ENCODE results near the gene NME9.
"Not testable (repeated sequence)": the region's sequence is repeated elsewhere in the genome, so short reads cannot be mapped to it uniquely, and the experiment has no call there.

NME9 gene, protein sequence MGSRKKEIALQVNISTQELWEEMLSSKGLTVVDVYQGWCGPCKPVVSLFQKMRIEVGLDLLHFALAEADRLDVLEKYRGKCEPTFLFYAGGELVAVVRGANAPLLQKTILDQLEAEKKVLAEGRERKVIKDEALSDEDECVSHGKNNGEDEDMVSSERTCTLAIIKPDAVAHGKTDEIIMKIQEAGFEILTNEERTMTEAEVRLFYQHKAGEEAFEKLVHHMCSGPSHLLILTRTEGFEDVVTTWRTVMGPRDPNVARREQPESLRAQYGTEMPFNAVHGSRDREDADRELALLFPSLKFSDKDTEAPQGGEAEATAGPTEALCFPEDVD

DNA sequence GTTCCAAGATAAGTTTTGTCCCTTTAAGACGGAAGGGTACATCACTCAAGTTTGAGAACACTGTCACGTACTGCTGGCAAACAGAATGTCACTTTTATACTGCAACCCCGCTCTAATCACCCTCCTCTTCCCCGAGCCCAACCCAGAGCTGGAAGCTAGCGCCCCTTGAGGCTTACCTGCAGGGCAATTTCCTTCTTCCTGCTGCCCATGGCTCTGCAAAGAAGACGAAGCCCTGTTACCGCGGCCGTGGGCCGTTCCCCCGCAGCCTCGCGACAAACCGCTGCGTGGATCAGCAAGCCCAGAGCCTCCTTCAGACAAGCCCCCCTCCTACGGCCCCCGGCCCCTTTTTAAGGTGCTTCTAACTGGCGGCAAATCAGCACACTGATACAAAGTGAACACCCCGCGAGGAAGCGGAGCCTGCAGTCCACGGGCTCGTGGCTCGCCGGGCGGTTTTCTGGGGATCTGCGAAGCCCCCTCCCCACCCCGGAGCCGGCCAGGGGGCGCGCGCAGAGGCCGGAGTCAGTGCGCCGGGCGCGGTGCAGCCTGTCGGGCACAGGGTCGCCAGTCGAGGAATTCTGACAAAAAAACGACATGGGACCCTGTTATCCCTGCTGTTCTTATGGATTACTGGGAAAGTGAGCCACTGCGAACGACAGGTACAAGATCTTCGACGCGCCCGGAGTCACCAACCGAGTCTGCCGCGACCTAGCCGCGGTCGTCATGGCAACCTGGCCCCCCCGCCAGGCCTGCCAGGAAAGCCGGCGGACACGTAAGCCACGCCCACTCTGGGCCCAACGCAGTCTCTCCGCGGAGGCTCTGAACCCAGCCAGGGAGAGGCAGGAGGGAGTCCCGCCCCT is at the start of gene NME9:
TSS of gene NME9 (minus strand) at position 725 of the 857 bp plus-strand sequence. CDS start at position 209, 516 bp downstream.
- H3K9ac ChIP-seq (ENCODE audit: low read depth, low read length) = no peak within 1 kb of the TSS
- no peaks in the 10 kb centered on the region for H3K4me1 ChIP-seq (ENCODE audit: control insufficient read depth, insufficient read depth, low read length)
- H3K4me3 ChIP-seq (ENCODE audit: low read depth, low read length) = peak within 1 kb of the TSS; percentile 72
- no peaks in the 10 kb centered on the region for H3K9me3 ChIP-seq (ENCODE audit: control insufficient read depth, insufficient read depth, low read length)
- peaks cover 5% of the 10 kb centered on the region for H3K27me3 ChIP-seq (ENCODE audit: control insufficient read depth, insufficient read depth, low read length)
- no peaks in the 10 kb centered on the region for H3K36me3 ChIP-seq (ENCODE audit: control insufficient read depth, insufficient read depth, low read length)

GRCh38 chr3:138378990-138379389 is 49.3 kb upstream of the NME9 start:
- peaks cover 3% of the 10 kb centered on the region for H3K4me1 ChIP-seq (ENCODE audit: control insufficient read depth, insufficient read depth, low read length)
- no peaks in the 10 kb centered on the region for H3K36me3 ChIP-seq (ENCODE audit: control insufficient read depth, insufficient read depth, low read length)
- H3K9ac ChIP-seq (ENCODE audit: low read depth, low read length) = no peak overlapping the region
- no peak overlapping the region for H3K4me3 ChIP-seq (ENCODE audit: low read depth, low read length)
- no peaks in the 10 kb centered on the region for H3K9me3 ChIP-seq (ENCODE audit: control insufficient read depth, insufficient read depth, low read length)
- no peaks in the 10 kb centered on the region for H3K27me3 ChIP-seq (ENCODE audit: control insufficient read depth, insufficient read depth, low read length)

GRCh38 chr3:138378331-138378730 is 48.7 kb upstream of the NME9 start:
- Histone ChIP-seq H3K27me3 (ENCODE audit: control insufficient read depth, insufficient read depth, low read length) (no peaks in the 10 kb centered on the region), H3K4me3 (ENCODE audit: low read depth, low read length) (no peak overlapping the region), H3K9ac (ENCODE audit: low read depth, low read length) (no peak overlapping the region), H3K36me3 (ENCODE audit: control insufficient read depth, insufficient read depth, low read length) (no peaks in the 10 kb centered on the region), H3K4me1 (ENCODE audit: control insufficient read depth, insufficient read depth, low read length) (peaks cover 3% of the 10 kb centered on the region), H3K9me3 (ENCODE audit: control insufficient read depth, insufficient read depth, low read length) (no peaks in the 10 kb centered on the region)

DNA sequence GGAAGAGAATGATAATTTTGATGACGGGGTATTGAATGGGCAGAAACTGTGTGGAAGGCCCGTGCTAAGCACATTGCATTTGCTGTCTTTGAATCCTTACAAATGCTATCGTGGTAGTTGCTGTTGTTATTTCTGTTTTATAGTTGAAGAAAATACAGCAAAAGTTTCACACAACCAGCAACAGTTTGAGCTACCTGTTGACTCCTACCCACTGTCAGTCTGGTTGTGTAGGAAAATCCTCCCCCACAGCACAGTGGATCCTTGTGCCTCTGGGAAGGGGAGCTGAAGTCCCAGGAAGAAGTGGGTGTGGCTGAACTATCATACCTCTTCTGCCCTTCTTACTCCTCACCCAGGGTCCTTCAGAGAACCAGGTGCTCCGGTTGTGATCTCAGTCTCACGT is 48.2 kb upstream of the NME9 start:
- Histone ChIP-seq H3K27me3 (ENCODE audit: control insufficient read depth, insufficient read depth, low read length) (no peaks in the 10 kb centered on the region), H3K9ac (ENCODE audit: low read depth, low read length) (no peak overlapping the region), H3K9me3 (ENCODE audit: control insufficient read depth, insufficient read depth, low read length) (no peaks in the 10 kb centered on the region), H3K4me1 (ENCODE audit: control insufficient read depth, insufficient read depth, low read length) (peaks cover 3% of the 10 kb centered on the region), H3K36me3 (ENCODE audit: control insufficient read depth, insufficient read depth, low read length) (no peaks in the 10 kb centered on the region), H3K4me3 (ENCODE audit: low read depth, low read length) (no peak overlapping the region)

- not testable (repeated sequence) for H3K27me3 ChIP-seq (ENCODE audit: control insufficient read depth, insufficient read depth, low read length); H3K36me3 ChIP-seq (ENCODE audit: control insufficient read depth, insufficient read depth, low read length); H3K9me3 ChIP-seq (ENCODE audit: control insufficient read depth, insufficient read depth, low read length); H3K9ac ChIP-seq (ENCODE audit: low read depth, low read length); H3K4me1 ChIP-seq (ENCODE audit: control insufficient read depth, insufficient read depth, low read length); H3K4me3 ChIP-seq (ENCODE audit: low read depth, low read length)
These were observed 47.6 kb upstream of the NME9 start for GRCh38 chr3:138377212-138377611.

DNA sequence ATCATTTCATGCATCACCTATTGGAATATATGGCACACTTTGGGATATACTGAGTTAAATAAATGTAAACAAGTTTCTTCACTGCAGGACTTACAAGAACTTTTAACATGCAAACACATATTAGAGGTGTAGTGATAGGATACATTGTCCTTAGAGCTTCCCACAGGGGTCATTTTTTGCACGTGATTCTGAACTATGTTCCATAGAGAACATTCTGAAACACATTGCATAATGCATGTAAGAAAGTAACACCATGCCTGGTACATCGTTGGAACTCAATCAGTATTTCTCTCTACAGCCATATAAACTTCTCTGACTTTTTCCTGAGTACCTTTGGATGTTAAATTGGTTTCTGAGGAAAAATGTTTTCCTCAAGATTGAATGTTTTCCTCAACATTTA is 47.0 kb upstream of the NME9 start:
- Histone ChIP-seq H3K27me3 (ENCODE audit: control insufficient read depth, insufficient read depth, low read length) (no peaks in the 10 kb centered on the region), H3K9me3 (ENCODE audit: control insufficient read depth, insufficient read depth, low read length) (no peaks in the 10 kb centered on the region), H3K4me1 (ENCODE audit: control insufficient read depth, insufficient read depth, low read length) (peaks cover under 1% of the 10 kb centered on the region)

GRCh38 chr3:138375447-138375846 is 45.8 kb upstream of the NME9 start:
- H3K4me3 ChIP-seq (ENCODE audit: low read depth, low read length) = no peak overlapping the region
- no peaks in the 10 kb centered on the region for H3K36me3 ChIP-seq (ENCODE audit: control insufficient read depth, insufficient read depth, low read length)
- H3K9ac ChIP-seq (ENCODE audit: low read depth, low read length) = no peak overlapping the region
- H3K9me3 ChIP-seq (ENCODE audit: control insufficient read depth, insufficient read depth, low read length) = no peaks in the 10 kb centered on the region
- no peaks in the 10 kb centered on the region for H3K27me3 ChIP-seq (ENCODE audit: control insufficient read depth, insufficient read depth, low read length)
- H3K4me1 ChIP-seq (ENCODE audit: control insufficient read depth, insufficient read depth, low read length) = no peaks in the 10 kb centered on the region

More for the DNA sequence above, 47.0 kb upstream of the NME9 start:
- Histone ChIP-seq H3K9ac (ENCODE audit: low read depth, low read length) (no peak overlapping the region), H3K36me3 (ENCODE audit: control insufficient read depth, insufficient read depth, low read length) (no peaks in the 10 kb centered on the region), H3K4me3 (ENCODE audit: low read depth, low read length) (no peak overlapping the region)

DNA sequence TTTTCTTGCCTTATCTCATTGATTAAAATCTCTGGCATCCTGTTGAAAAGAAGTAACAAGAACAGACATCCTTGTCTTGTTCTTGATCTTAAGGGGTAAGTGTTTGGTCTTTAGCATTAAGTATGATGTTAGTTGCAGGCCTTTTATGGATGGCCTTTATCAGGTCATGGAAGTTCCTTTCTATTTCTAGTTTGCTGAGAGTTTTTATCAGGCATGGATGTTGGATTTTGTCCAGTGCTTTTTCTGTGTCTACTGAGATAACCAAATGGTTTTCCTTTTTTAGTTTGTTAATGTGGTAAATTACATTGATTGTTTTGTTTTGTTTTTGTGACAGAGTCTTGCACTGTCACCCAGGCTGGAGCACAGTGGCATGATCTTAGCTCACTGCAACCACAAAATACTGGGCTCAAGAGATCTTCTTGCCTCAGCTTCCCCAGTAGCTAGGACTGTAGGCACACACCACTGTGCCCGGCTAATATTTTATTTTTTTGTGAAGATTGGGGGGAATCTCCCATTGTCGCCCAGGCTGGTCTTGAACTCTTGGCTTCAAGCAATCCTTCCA is 45.0 kb upstream of the NME9 start:
- Histone ChIP-seq H3K9me3 (ENCODE audit: control insufficient read depth, insufficient read depth, low read length) (no peaks in the 10 kb centered on the region), H3K36me3 (ENCODE audit: control insufficient read depth, insufficient read depth, low read length) (no peaks in the 10 kb centered on the region), H3K9ac (ENCODE audit: low read depth, low read length) (no peak overlapping the region), H3K4me1 (ENCODE audit: control insufficient read depth, insufficient read depth, low read length) (no peaks in the 10 kb centered on the region), H3K27me3 (ENCODE audit: control insufficient read depth, insufficient read depth, low read length) (no peaks in the 10 kb centered on the region), H3K4me3 (ENCODE audit: low read depth, low read length) (no peak overlapping the region)

- no peaks in the 10 kb centered on the region for H3K9me3 ChIP-seq (ENCODE audit: control insufficient read depth, insufficient read depth, low read length)
- H3K27me3 ChIP-seq (ENCODE audit: control insufficient read depth, insufficient read depth, low read length) = no peaks in the 10 kb centered on the region
- H3K36me3 ChIP-seq (ENCODE audit: control insufficient read depth, insufficient read depth, low read length) = no peaks in the 10 kb centered on the region
- H3K9ac ChIP-seq (ENCODE audit: low read depth, low read length) = no peak overlapping the region
- H3K4me1 ChIP-seq (ENCODE audit: control insufficient read depth, insufficient read depth, low read length) = no peaks in the 10 kb centered on the region
- no peak overlapping the region for H3K4me3 ChIP-seq (ENCODE audit: low read depth, low read length)
These were observed 44.1 kb upstream of the NME9 start for GRCh38 chr3:138373736-138374094.

- no peaks in the 10 kb centered on the region for H3K36me3 ChIP-seq (ENCODE audit: control insufficient read depth, insufficient read depth, low read length)
- H3K9me3 ChIP-seq (ENCODE audit: control insufficient read depth, insufficient read depth, low read length) = no peaks in the 10 kb centered on the region
- H3K4me1 ChIP-seq (ENCODE audit: control insufficient read depth, insufficient read depth, low read length) = no peaks in the 10 kb centered on the region
- no peak overlapping the region for H3K4me3 ChIP-seq (ENCODE audit: low read depth, low read length)
- no peaks in the 10 kb centered on the region for H3K27me3 ChIP-seq (ENCODE audit: control insufficient read depth, insufficient read depth, low read length)
- no peak overlapping the region for H3K9ac ChIP-seq (ENCODE audit: low read depth, low read length)
These were observed 43.6 kb upstream of the NME9 start for GRCh38 chr3:138373087-138373735.

DNA sequence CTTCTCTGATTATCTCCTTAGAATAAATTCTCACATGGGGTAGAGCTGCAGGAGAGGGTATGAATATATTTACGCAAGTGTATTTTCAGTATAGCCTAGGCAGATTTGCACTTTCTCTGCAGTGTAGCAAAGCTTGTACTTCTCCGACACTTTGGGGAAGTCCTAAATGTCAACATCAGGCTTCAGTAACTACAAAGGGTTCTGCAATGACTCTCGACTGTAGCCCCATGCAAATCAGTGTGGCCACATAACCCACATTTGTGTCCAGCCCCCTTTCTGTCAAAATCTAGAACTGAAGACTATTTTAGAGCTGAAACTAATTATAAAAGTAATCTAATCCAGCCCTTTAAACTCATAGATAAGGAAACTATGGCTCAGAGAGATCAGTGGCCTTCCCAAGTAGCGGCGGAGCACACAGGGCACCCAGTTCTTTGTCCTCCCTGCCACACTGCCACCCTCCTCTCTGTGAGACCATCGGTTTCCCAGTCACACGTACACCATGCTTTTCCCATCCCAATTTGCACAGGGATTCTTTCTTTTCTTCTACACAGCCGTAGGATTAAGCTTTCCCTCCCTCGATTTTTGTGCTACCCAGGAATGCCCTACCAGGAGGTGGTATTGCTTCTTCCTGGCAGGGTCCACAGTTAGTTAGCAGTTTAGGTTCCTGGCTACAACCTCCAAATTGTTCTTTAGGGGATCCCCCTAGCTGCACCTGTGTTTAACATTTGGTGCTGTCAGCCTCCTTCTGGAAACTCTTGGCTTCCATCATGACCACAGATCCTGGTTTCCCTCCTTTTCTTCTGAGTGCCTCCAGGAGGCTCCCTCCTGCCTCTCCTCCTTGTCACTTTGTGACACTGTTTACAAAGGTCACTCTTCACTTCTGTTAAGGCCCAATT is 41.7 kb upstream of the NME9 start:
- H3K36me3 ChIP-seq (ENCODE audit: control insufficient read depth, insufficient read depth, low read length) = no peaks in the 10 kb centered on the region
- H3K4me3 ChIP-seq (ENCODE audit: low read depth, low read length) = no peak overlapping the region
- no peak overlapping the region for H3K9ac ChIP-seq (ENCODE audit: low read depth, low read length)
- no peaks in the 10 kb centered on the region for H3K27me3 ChIP-seq (ENCODE audit: control insufficient read depth, insufficient read depth, low read length)
- H3K4me1 ChIP-seq (ENCODE audit: control insufficient read depth, insufficient read depth, low read length) = peaks cover 2% of the 10 kb centered on the region
- no peaks in the 10 kb centered on the region for H3K9me3 ChIP-seq (ENCODE audit: control insufficient read depth, insufficient read depth, low read length)

Measured in iPS-15b (cell line).